LNCAP (cell line): ENCODE measurements around the gene IL1F10.

Experiments used
- CTCF ChIP-seq: fragments of 450-650 bp; IDR thresholded peaks from 2 replicates; pipeline ENCODE4 v1.5.1; 2017; ENCODE audit warnings: mild to moderate bottlenecking

Gene IL1F10

GRCh38 chr2:113124181-113124961 lies 56.6 kb downstream of the IL1F10 start:
- TF ChIP-seq CTCF: no peak
